ENCODE data around the gene MID1. TPM values are rescaled to one million over a fixed set of nuclear protein-coding genes. Genes with fewer than 3 reads are reported as not detected.

MID1 gene
- total RNA-seq, 1 donor from 2014 or later, result 32.8 TPM

- no peak for TF ChIP-seq CTCF (IDR thresholded peaks at IDR 0.05)
- intact Hi-C loops (cut with DNase I), result no loop called here
- no peak for DNase-seq (ENCODE audit: low spot score in 2 of 2)
- Histone ChIP-seq H3K4me1 (no peaks in the 10 kb centered on the region), H3K4me3 (no peak overlapping the region), H3K27me3 (no peaks in the 10 kb centered on the region), H3K36me3 (no peaks in the 10 kb centered on the region), H3K9me3 (no peaks in the 10 kb centered on the region), H3K27ac (no peak overlapping the region)
Measured at GRCh38 chrX:10415306-10416001, 204.9 kb downstream of the MID1 start.

DNA sequence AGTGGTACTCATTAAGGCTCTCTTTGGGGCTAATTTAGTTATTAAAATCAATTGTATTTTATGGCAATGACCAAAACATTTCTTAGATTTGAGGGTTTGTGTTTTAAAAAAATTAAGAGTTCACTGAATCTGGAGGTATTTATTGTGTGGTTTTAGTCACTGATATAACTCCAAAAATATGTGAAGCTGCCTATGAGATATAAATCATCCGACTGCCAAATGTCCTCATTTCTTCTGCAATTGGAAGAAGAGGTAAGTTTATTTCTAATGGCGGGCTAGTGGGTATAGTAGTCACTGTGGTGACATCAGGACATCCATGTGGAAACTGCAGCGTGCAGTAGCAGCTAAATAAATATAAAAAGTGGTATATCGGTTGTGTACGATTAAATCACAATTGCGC is 205.5 kb downstream of the MID1 start:
- no peak for DNase-seq (ENCODE audit: low spot score in 2 of 2)
- Histone ChIP-seq H3K9me3 (no peaks in the 10 kb centered on the region), H3K27ac (no peak overlapping the region), H3K4me3 (no peak overlapping the region), H3K27me3 (no peaks in the 10 kb centered on the region), H3K4me1 (no peaks in the 10 kb centered on the region), H3K36me3 (no peaks in the 10 kb centered on the region)
- TF ChIP-seq CTCF (IDR thresholded peaks at IDR 0.05), result no peak
- intact Hi-C loops (cut with DNase I), result no loop called here

GRCh38 chrX:10414156-10414824 is 206.1 kb downstream of the MID1 start:
- TF ChIP-seq CTCF (IDR thresholded peaks at IDR 0.05), result no peak
- H3K36me3 ChIP-seq, result no peaks in the 10 kb centered on the region
- intact Hi-C loops (cut with DNase I), result no loop called here
- H3K4me1 ChIP-seq, result no peaks in the 10 kb centered on the region
- H3K4me3 ChIP-seq, result no peak overlapping the region
- DNase-seq (ENCODE audit: low spot score in 2 of 2), result no peak
- H3K27me3 ChIP-seq, result no peaks in the 10 kb centered on the region
- no peaks in the 10 kb centered on the region for H3K9me3 ChIP-seq
- no peak overlapping the region for H3K27ac ChIP-seq

GRCh38 chrX:10404436-10404835 is 215.9 kb downstream of the MID1 start:
- Histone ChIP-seq H3K4me1 (no peaks in the 10 kb centered on the region), H3K9me3 (no peaks in the 10 kb centered on the region), H3K4me3 (no peak overlapping the region), H3K27ac (no peak overlapping the region), H3K27me3 (no peaks in the 10 kb centered on the region), H3K36me3 (no peaks in the 10 kb centered on the region)
- no peak for DNase-seq (ENCODE audit: low spot score in 2 of 2)
- intact Hi-C loops (cut with DNase I), result no loop called here
- no peak for TF ChIP-seq CTCF (IDR thresholded peaks at IDR 0.05)

- Histone ChIP-seq H3K36me3 (no peaks in the 10 kb centered on the region), H3K27me3 (no peaks in the 10 kb centered on the region), H3K4me1 (no peaks in the 10 kb centered on the region), H3K27ac (no peak overlapping the region), H3K9me3 (no peaks in the 10 kb centered on the region), H3K4me3 (no peak overlapping the region)
- intact Hi-C loops (cut with DNase I), result no loop called here
- no peak for TF ChIP-seq CTCF (IDR thresholded peaks at IDR 0.05)
- DNase-seq (ENCODE audit: low spot score in 2 of 2), result no peak
Measured at GRCh38 chrX:10401239-10401638, 219.1 kb downstream of the MID1 start.

Data from ascending aorta (tissue), 2 donors.